Bronchial epithelial cell (primary cell): ENCODE results near the gene GPD1. TPM values are rescaled to one million over a fixed set of nuclear protein-coding genes. Genes with fewer than 3 reads are reported as not detected.

Experiments
- DNase-seq: peaks from one replicate; pipeline ENCODE4 v3.0.0-alpha.2; 2010; ENCODE audit warnings: low read depth
- FAIRE-seq: peaks from 2 replicates; lab custom pipeline; 2011; peaks lifted over from hg19 to GRCh38; lab: Jason Lieb, UNC
- H3K27me3 ChIP-seq: 2 replicates; pipeline ENCODE4 v1.5.1; 2011; ENCODE audit warnings: low read length; ENCODE audit not compliant: control insufficient read depth, insufficient read depth
- H3K36me3 ChIP-seq: 2 replicates; pipeline ENCODE4 v1.5.1; 2011; ENCODE audit warnings: low read length; ENCODE audit not compliant: control insufficient read depth, insufficient read depth
- H3K4me3 ChIP-seq: 2 replicates; pipeline ENCODE4 v1.5.1; 2011; ENCODE audit warnings: mild to moderate bottlenecking, low read depth, low read length, control low read depth
- total RNA-seq: library from RNA; depleted of rRNA; stranded (reverse); fragments of >200 nt; gene quantifications from 2 replicates; pipeline ENCODE4 v1.2.1, GENCODE V29; 2014
- TF ChIP-seq, protein P1 (sequence below): IDR thresholded peaks from 2 replicates; pipeline ENCODE4 v1.5.1; 2011; ENCODE audit warnings: mild to moderate bottlenecking, moderate library complexity, low read length, control low read depth, inconsistent platforms; ENCODE audit not compliant: insufficient read depth, severe bottlenecking

The GPD1 gene
- total RNA-seq, 1 donor from 2014 or later = 0.53 TPM

GRCh38 chr12:50110127-50110761 is 6.4 kb downstream of the GPD1 start:
- DNase-seq (no peak), FAIRE-seq (no peak)
- Histone ChIP-seq H3K36me3 (no peaks in the 10 kb centered on the region), H3K27me3 (no peaks in the 10 kb centered on the region), H3K4me3 (no peak overlapping the region)
- TF ChIP-seq, protein P1, sequence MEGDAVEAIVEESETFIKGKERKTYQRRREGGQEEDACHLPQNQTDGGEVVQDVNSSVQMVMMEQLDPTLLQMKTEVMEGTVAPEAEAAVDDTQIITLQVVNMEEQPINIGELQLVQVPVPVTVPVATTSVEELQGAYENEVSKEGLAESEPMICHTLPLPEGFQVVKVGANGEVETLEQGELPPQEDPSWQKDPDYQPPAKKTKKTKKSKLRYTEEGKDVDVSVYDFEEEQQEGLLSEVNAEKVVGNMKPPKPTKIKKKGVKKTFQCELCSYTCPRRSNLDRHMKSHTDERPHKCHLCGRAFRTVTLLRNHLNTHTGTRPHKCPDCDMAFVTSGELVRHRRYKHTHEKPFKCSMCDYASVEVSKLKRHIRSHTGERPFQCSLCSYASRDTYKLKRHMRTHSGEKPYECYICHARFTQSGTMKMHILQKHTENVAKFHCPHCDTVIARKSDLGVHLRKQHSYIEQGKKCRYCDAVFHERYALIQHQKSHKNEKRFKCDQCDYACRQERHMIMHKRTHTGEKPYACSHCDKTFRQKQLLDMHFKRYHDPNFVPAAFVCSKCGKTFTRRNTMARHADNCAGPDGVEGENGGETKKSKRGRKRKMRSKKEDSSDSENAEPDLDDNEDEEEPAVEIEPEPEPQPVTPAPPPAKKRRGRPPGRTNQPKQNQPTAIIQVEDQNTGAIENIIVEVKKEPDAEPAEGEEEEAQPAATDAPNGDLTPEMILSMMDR = no peak

GRCh38 chr12:50110762-50111351 is 7.0 kb downstream of the GPD1 start:
- no peak for FAIRE-seq
- Histone ChIP-seq H3K36me3 (no peaks in the 10 kb centered on the region), H3K27me3 (no peaks in the 10 kb centered on the region), H3K4me3 (no peak overlapping the region)
- TF ChIP-seq, protein P1 = no peak
- DNase-seq = no peak

- DNase-seq (no peak), FAIRE-seq (no peak)
- H3K36me3 ChIP-seq = peaks cover 1% of the 10 kb centered on the region
- no peaks in the 10 kb centered on the region for H3K27me3 ChIP-seq
- H3K4me3 ChIP-seq = no peak overlapping the region
- TF ChIP-seq, protein P1 = no peak
Observed at GRCh38 chr12:50111395-50111692, 7.5 kb downstream of the GPD1 start.

DNA sequence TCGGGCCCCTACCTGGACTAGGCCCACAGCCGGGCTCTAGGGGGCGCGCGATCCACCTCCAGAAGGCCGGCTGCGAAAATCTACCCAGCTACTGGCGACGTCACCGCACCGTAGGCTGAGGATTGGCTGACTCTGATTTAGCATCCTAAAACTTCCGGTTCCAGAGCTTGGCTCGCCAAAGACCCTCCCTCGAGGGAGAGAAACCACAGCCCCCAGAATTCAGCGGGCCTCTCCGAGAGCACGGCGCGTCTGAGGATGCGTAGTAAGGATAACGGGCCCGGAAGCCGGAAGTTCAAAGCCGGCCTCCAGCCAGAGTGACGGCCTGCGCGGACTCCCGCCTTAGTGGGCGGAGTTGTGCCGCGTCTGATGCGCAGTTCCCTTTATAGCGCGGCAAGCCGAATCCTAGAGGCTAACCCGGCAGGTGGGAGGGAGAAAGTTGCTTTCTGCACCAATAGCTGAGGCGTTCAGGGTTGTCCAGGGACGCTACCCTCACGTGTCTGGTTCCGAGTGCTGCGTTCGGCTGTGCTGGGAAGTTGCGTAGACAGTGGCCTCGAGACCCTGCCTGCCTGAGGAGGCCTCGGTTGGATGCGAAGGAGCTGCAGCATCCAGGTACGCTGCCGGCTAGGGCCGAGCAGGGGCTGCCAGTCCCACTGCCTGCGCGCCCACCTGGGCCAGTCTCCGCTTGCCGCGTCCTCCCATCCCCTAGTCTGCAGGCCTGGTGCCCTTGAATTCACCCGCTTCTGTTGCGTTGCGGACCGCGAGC is 8.1 kb downstream of the GPD1 start, which contains the start of gene COX14:
TSS of gene COX14 (plus strand) at position 544 of the 763 bp plus-strand sequence. CDS start 7,808 bp downstream, outside the sequence.
- TF ChIP-seq, protein P1 = peak; percentile 97
- FAIRE-seq (no peak), DNase-seq (peak; percentile 98)
- Histone ChIP-seq H3K36me3 (peaks cover 2% of the 10 kb centered on the region), H3K4me3 (peak within 1 kb of the TSS; percentile 95), H3K27me3 (no peaks in the 10 kb centered on the region)

- peak; percentile 40 for DNase-seq
- TF ChIP-seq, protein P1 = no peak
Observed at GRCh38 chr12:50112456-50113218, 8.8 kb downstream of the GPD1 start.

More at GRCh38 chr12:50112456-50113218, 8.8 kb downstream of the GPD1 start:
- Histone ChIP-seq H3K36me3 (peaks cover 2% of the 10 kb centered on the region), H3K27me3 (no peaks in the 10 kb centered on the region), H3K4me3 (peak overlapping the region; percentile 95)
- no peak for FAIRE-seq
